HTERT RPE-1 (cell line): Measurements from ENCODE around the gene ZNF491.
"Not testable (repeated sequence)": the region's sequence is repeated elsewhere in the genome, so short reads cannot be mapped to it uniquely, and the experiment has no call there.

Experiments used
- in situ Hi-C: fragments of 300-500 bp; cut with MboI; formaldehyde crosslinking; loops from 4 replicates; pipeline ENCODE4 v1.14.3; 2020; ENCODE audit warnings: low sequenced_read_pairs

The ZNF491 gene

DNA sequence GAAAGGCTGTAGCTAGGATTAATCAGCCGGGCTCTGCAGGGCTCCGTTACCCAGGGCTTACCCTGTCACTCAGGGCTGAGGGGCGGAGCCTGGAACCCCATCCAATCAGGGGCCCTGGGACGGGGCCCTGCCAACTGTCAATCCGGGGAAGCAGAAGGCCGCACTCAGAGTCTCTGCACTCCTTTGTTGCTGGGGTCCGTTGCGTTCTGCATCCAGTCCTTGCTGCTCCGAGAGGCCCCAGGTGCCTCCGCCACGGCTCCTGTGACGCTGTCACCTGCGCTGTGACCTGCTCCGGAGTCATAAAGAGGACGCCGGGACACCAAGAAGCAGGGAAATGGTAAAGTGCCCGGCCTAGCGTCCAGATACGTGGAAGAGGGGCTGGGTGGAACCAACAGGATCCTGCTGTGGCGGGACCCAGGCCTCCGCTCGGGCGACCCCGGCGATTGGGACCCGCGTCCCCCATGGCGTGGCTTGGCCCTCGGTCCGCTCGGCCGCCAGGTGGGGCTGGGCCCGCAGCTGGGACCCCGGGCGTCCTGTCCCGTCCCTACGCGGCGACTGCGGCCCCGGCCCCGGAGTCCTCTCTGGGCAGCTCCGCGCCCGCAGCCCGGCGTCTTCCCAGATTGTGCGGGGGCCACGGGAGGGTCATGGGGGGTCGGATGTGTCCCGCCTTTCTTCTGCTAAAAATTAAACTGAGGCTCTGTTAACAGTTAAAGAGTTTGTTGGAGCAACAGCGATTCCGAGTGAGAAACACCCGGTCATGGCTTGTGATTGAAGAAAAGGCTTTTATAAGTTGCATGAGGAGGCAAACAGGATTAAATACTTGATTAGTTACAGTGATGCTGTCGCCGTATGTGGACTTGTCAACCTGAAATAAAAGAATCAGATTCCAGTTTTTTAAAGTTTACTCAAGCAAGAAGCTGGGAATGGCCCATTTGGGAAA lies at the start of gene ZNF491:
TSS of gene ZNF491 (plus strand) at position 133 of the 940 bp plus-strand sequence. CDS start 7,431 bp downstream, outside the sequence.
- in situ Hi-C loops: no loop called here

DNA sequence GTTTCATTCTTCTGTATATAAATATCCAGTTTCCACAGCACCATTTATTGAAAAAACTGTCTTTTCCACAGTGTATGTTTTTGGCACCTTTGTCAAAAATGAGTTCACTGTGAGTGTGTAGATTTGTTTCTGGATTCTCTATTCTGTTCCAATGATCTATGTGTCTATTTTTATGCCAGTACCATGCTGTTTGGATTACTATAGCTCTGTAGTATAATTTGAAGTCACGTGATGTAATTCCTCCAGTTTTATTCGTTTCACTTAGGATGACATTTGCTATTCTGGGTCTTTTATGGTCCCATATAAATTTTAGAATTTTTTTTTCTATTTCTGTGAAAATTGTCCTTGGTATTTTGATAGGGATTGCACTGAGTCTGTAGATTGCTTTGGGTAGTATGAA lies 48.6 kb upstream of the ZNF491 start:
- in situ Hi-C loops: no loop called here

GRCh38 chr19:11752244-11752736 lies 46.0 kb upstream of the ZNF491 start:
- in situ Hi-C loops: no loop called here

DNA sequence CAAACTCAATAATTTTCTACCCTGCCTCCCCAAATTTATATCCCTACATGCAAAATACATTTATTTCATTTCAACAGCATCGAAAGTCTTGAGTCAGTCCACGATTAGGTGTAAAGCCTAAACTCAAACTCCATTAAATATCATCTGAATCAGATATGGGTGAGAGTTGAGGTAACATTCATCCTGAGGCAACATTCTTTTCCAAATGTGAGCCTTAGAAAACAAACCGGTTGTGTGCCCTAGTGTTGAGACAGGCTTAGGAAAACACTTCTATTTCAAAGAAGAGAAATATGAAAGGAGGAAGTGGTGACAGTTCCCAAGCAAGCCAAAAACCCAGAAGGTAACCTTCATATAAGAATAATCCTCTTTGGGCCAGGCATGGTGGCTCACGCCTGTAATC lies 43.7 kb upstream of the ZNF491 start:
- in situ Hi-C loops: no loop called here

DNA sequence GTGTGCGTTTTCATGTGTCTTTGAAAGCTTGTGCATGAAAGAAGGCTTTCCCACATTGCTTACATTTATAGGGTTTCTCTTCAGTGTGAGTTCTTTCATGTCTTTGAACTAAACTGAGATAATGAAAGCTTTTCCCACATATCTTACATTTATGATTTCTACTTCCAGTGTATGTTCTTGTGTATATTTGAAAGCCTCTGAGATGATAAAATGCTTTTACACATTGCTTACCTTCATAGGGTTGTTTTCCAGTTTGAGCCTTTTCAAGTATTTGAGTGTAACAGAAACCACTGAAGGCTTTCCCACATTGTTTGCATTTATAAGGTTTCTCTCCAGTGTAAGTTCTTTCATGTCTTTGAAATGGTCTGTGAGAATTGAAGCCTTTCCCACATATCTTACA lies 41.4 kb upstream of the ZNF491 start:
- in situ Hi-C loops: no loop called here

DNA sequence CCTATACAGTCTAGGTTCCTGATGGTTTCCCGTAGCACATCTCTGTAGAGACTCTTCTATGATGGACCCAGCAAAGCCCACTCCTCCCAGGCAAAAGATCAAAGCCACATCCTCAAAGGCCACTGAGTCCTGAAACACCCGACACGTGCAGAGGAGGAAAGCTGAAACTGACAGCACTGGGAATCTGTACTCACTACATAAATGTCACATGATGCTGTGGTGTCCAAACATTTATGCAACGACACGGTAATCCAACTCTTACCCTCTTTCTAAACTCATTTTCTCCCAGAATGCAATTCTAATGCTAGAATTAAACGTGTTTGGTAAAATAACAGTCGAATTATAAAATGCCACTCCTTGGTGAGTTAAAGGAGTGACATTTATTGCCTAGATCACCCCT lies 38.5 kb upstream of the ZNF491 start:
- in situ Hi-C loops: no loop called here

GRCh38 chr19:11763117-11763516 lies 35.2 kb upstream of the ZNF491 start:
- in situ Hi-C loops: no loop called here

DNA sequence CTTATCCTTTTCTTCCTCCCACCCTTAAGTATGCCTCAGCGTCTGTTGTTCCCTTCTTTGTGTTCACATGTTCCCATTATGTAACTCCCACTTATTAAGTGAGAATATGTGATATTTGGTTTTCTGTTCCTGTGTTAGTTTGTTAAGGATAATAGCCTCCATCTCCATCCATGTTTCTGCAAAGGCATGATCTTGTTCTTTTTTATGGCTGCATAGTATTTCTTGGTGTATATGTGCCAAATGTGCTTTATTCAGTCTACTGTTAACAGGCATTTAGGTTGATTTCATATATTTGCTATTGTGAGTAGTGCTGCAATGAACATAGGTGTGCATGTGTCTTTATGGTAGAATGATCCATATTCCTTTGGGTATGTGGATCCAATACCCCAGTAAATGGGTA lies 34.7 kb upstream of the ZNF491 start:
- in situ Hi-C loops: no loop called here

- in situ Hi-C loops: no loop called here
Measured at GRCh38 chr19:11766597-11767591, 31.4 kb upstream of the ZNF491 start, which contains the start of gene ZNF441. ZNF441 (plus strand) TSS chr19:11767000; CDS start chr19:11767194, 194 bp downstream.

GRCh38 chr19:11767633-11768133 lies 30.6 kb upstream of the ZNF491 start:
- in situ Hi-C loops: no loop called here

DNA sequence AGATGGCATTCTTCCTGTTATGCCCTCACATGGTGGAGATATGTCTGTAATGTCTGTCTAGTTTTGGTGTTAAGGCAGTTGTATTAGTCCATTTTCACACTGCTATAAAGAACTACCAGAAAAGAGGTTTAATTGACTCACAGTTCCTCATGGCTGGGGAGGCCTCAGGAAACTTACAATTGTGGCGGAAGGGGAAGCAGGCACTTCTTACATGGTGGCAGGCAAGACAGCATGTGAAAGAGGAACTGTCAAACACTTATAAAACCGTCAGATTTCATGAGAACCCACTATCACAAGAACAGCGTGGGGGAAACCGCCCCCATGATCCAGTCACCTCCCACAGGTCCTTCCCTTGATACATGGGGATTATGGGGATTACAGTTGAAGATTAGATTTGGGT lies 28.3 kb upstream of the ZNF491 start:
- in situ Hi-C loops: no loop called here

GRCh38 chr19:11771520-11771919 lies 26.8 kb upstream of the ZNF491 start:
- in situ Hi-C loops: not testable (repeated sequence)

GRCh38 chr19:11776669-11777068 lies 21.7 kb upstream of the ZNF491 start:
- in situ Hi-C loops: not testable (repeated sequence)

GRCh38 chr19:11780431-11781020 lies 17.8 kb upstream of the ZNF491 start:
- in situ Hi-C loops: no loop called here

DNA sequence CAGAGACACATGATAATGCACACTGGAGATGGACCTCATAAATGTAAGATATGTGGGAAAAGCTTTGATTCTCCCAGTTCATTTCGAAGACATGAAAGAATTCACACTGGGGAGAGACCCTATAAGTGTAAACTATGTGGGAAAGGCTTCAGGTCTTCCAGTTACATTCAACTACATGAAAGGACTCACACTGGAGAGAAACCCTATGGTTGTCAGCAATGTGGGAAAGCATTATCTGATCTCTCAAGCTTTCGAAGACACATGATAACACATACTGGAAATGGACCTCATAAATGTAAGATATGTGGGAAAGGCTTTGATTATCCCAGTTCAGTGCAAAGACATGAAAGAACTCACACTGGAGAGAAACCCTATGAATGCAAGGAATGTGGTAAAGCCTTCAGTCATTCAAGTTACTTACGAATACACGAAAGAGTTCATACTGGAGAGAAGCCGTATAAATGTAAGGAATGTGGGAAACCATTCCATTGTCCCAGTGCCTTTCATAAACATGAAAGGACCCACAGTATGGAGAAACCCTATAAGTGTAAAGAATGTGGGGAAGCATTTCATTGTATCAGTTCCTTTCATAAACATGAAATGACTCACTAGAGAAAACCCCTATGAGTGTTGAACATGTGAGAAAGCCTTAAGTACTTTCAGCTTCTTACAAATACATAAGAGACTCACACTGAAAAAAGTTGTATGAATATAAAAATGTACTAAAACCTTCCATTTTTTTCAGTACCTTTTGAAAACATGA lies 16.8 kb upstream of the ZNF491 start:
- in situ Hi-C loops: no loop called here

DNA sequence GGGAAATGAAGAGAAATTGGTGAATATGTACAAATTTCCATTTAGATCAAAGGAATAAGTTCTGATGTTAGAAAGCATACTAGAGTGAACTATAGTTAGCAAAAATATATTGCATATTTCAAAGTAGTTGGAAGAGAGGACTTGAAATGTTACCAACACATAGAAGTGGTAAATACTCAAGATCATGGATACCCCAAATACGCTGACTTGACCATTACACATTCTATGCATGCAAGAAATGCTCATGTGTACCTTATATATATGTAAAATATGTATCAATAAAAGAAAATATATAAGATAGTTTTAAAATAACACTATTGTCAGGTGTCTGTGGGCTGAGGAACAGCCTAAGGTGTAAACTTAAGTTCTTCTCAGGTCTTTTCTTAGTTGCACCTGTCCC lies 14.6 kb upstream of the ZNF491 start:
- in situ Hi-C loops: no loop called here

DNA sequence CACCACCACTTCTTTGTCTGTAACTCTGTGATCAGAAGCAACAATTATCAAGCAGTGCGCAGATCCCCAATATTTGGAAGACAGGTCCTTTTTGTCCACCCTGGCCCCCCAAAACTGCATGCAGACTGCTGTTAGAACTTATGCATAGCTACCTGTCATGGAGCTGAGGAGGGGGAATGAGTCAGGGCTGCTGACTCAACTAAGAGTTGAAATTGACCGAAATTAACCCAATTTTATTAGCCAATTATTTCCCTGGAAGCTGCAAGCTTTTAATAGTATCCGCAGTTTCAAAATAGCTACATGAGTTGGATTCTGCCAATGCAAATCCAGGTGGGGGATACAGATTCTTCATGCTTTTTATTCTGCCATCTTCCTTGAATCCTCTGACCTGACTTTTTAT lies 14.0 kb upstream of the ZNF491 start:
- in situ Hi-C loops: no loop called here

GRCh38 chr19:11787536-11787935 lies 10.8 kb upstream of the ZNF491 start:
- in situ Hi-C loops: no loop called here

DNA sequence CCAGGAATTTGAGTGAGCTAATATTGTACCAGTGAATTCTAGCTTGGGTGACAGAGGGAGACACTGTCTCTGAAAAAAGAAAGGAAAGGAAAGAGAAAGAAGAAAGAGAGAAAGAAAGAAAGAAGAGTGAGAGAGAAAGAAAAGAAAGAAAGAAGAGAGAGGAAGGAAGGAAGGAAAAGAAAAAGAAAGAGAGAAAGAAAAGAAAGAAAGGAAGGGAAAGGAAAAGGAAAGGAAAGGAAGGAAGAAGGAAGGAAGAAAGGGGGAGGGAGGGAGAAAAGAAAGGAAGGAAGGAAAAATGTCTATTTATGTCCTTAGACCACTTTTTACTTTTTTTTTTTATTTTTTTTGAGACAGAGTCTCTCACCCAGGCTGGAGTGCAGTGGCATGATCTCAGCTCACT lies 5.4 kb upstream of the ZNF491 start:
- in situ Hi-C loops: no loop called here

- in situ Hi-C loops: no loop called here
Measured at GRCh38 chr19:11797491-11797890, 832 bp upstream of the ZNF491 start.
